Measurements from ENCODE around the gene ZFYVE1.

Gene ZFYVE1

DNA sequence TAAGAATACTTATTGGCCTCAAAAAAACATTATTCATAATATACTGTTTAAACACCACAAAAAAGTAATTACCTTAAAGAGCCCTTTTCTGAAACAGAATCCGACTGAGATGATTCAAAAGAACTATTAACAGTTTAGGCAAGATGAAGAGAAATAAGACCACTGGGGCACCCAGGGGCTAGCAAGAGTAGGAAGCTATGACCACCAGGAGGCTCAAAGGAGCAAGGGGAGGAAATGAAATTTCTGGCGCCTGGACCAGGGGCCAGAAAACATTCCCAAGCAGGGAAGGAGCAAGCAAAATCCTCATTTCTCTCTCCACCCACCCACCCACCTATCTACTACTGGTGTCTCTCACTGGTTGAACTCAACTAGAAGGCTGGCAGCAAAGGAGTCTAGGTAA, 106.9 kb downstream of the ZFYVE1 start:
- DNase-seq (ENCODE audit: low spot score): no peak

Data from LoVo (cell line).